Stimulated activated CD8-positive, alpha-beta memory T cell treated with anti-CD3 and anti-CD28 coated beads, Interleukin-4, amount 100 ng/mL, for 1 hour (primary cell): Measurements from ENCODE around the gene AGBL1.
"Not testable (repeated sequence)": the region's sequence is repeated elsewhere in the genome, so short reads cannot be mapped to it uniquely, and the experiment has no call there.

Experiments used
- DNase-seq, 2 donors: peaks; one replicate each; pipeline ENCODE4 v3.0.0-alpha.2; 2020; ENCODE audit warnings: low read depth in 2 of 2, low spot score in 1 of 2

The AGBL1 gene

GRCh38 chr15:86494475-86494874 is 414.8 kb downstream of the AGBL1 start:
- no peak for DNase-seq

GRCh38 chr15:86502301-86502700 is 422.6 kb downstream of the AGBL1 start:
- no peak for DNase-seq

- no peak for DNase-seq
Measured at GRCh38 chr15:86505951-86506350, 426.3 kb downstream of the AGBL1 start.

- DNase-seq = no peak
Measured at GRCh38 chr15:86506401-86506800, 426.7 kb downstream of the AGBL1 start.

GRCh38 chr15:86515625-86516024 is 436.0 kb downstream of the AGBL1 start:
- DNase-seq = no peak

GRCh38 chr15:86522721-86523120 is 443.1 kb downstream of the AGBL1 start:
- DNase-seq = no peak

- DNase-seq = no peak
Measured at GRCh38 chr15:86526938-86527690, 447.4 kb downstream of the AGBL1 start.

- not testable (repeated sequence) for DNase-seq
Measured at GRCh38 chr15:86528094-86528493, 448.4 kb downstream of the AGBL1 start.

- DNase-seq = no peak
Measured at GRCh38 chr15:86538141-86538540, 458.5 kb downstream of the AGBL1 start.

- no peak for DNase-seq
Measured at GRCh38 chr15:86540840-86541467, 461.3 kb downstream of the AGBL1 start.

- DNase-seq = no peak
Measured at GRCh38 chr15:86541540-86541939, 461.9 kb downstream of the AGBL1 start.

GRCh38 chr15:86550075-86550474 is 470.4 kb downstream of the AGBL1 start:
- no peak for DNase-seq

- no peak for DNase-seq
Measured at GRCh38 chr15:86553108-86553507, 473.4 kb downstream of the AGBL1 start.

GRCh38 chr15:86555098-86555497 is 475.4 kb downstream of the AGBL1 start:
- DNase-seq = no peak

GRCh38 chr15:86555939-86556338 is 476.3 kb downstream of the AGBL1 start:
- no peak for DNase-seq

- no peak for DNase-seq
Measured at GRCh38 chr15:86556396-86557017, 476.8 kb downstream of the AGBL1 start.

- no peak for DNase-seq
Measured at GRCh38 chr15:86557018-86557550, 477.4 kb downstream of the AGBL1 start.

GRCh38 chr15:86558252-86558651 is 478.6 kb downstream of the AGBL1 start:
- no peak for DNase-seq

GRCh38 chr15:86558686-86559085 is 479.0 kb downstream of the AGBL1 start:
- DNase-seq = no peak

- DNase-seq = no peak
Measured at GRCh38 chr15:86568378-86568777, 488.7 kb downstream of the AGBL1 start.

- DNase-seq = no peak
Measured at GRCh38 chr15:86570738-86571137, 491.1 kb downstream of the AGBL1 start.

GRCh38 chr15:86571873-86572272 is 492.2 kb downstream of the AGBL1 start:
- no peak for DNase-seq
